Kidney (tissue), 14 donors: ENCODE results near the gene NHS. TPM values are rescaled to one million over a fixed set of nuclear protein-coding genes. Genes with fewer than 3 reads are reported as not detected.

Experiments used
- DNase-seq, 5 donors: peaks; one replicate each; pipeline ENCODE4 v3.0.0-alpha.2; 2013 to 2020
- FAIRE-seq: peaks from 2 replicates; lab custom pipeline; 2012; peaks lifted over from hg19 to GRCh38; lab: Jason Lieb, UNC
- H3K27ac ChIP-seq, 2 donors: one replicate each; pipeline ENCODE4 v1.7.0; 2013; ENCODE audit warnings: low read depth in 2 of 2, low read length in 2 of 2, inconsistent platforms in 1 of 2
- H3K27me3 ChIP-seq: one replicate; pipeline ENCODE4 v1.7.1; 2013; ENCODE audit warnings: low read length, inconsistent platforms; ENCODE audit not compliant: control insufficient read depth, insufficient read depth
- H3K36me3 ChIP-seq, 3 donors: one replicate each; pipeline versions ENCODE4 v1.7.0 to v1.7.1; 2013; ENCODE audit warnings: low read length in 3 of 3, control low read depth in 1 of 3, inconsistent platforms in 1 of 3; ENCODE audit not compliant: insufficient read depth in 3 of 3, control insufficient read depth in 2 of 3
- H3K4me1 ChIP-seq, 3 donors: one replicate each; pipeline versions ENCODE4 v1.7.0 to v1.7.1; 2013; ENCODE audit warnings: low read length in 3 of 3, inconsistent platforms in 1 of 3, low read depth in 1 of 3; ENCODE audit not compliant: control insufficient read depth in 2 of 3, insufficient read depth in 2 of 3
- H3K4me3 ChIP-seq, 3 donors: one replicate each; pipeline versions ENCODE4 v1.7.0 to v1.8.1; 2013; ENCODE audit warnings: low read length in 3 of 3, control low read depth in 1 of 3, inconsistent platforms in 1 of 3
- H3K9ac ChIP-seq, 3 donors: one replicate each; pipeline versions ENCODE4 v1.7.0 to v1.7.1; 2013; ENCODE audit warnings: low read length in 3 of 3, control low read depth in 1 of 3, inconsistent platforms in 1 of 3
- H3K9me3 ChIP-seq, 3 donors: one replicate each; pipeline versions ENCODE4 v1.7.0 to v1.7.1; 2013; ENCODE audit warnings: low read length in 3 of 3, control low read depth in 1 of 3, inconsistent platforms in 1 of 3; ENCODE audit not compliant: control insufficient read depth in 2 of 3, insufficient read depth in 1 of 3
- CTCF ChIP-seq: IDR thresholded peaks from 3 replicates; pipeline ENCODE4 v1.5.1; 2012; ENCODE audit warnings: mild to moderate bottlenecking, moderate library complexity, borderline replicate concordance; ENCODE audit not compliant: insufficient read depth; ENCODE audit errors: extremely low read depth
- intact Hi-C: fragments of 100-400 bp; cut with DNase I; formaldehyde crosslinking; loops from one replicate; pipeline ENCODE4 v1.11.1; 2022
- polyA plus RNA-seq: library from polyadenylated mRNA; stranded (reverse); fragments of 350-450 nt; fragmentation: Illumina TruSeq; extraction: RNeasy Lipid Tissue Mini Kit (QIAGEN cat#74804); gene quantifications from one replicate; pipeline ENCODE4 v1.2.3, GENCODE V29; 2014; ENCODE audit warnings: low read depth, low replicate concordance; ENCODE audit not compliant: insufficient read depth
- total RNA-seq: library from RNA; stranded (reverse); fragmentation: NEBNext Ultra II Directional; extraction: Animal tissue kit (Norgen Biotek cat#: 25700); gene quantifications from one replicate; pipeline ENCODE4 v1.2.1, GENCODE V29; 2021
- donor health status: control.
- donor health status: control.
- donor health status: control.
- donor health status: control.
- donor health status: control.
- donor health status: DM: yes; HTN: yes; CAD: no.
- donor health status: Normal renal cell carcinoma (clear cell type).

The NHS gene
- total and polyA plus RNA-seq, 2 donors from 2014 or later, result 3.1 to 28.9 TPM

- FAIRE-seq, result peak; percentile 39
- H3K4me3 ChIP-seq, result no peak overlapping the region
- intact Hi-C loops, result no loop called here
Measured at GRCh38 chrX:17748684-17749083, 373.7 kb downstream of the NHS start.

GRCh38 chrX:17750436-17750835 lies 375.4 kb downstream of the NHS start:
- Histone ChIP-seq H3K36me3 (peaks cover 0 to 19% (median 4%) of the 10 kb centered on the region in 3 donors), H3K9ac (no peak overlapping the region), H3K27me3 (peaks cover 6% of the 10 kb centered on the region), H3K4me3 (no peak overlapping the region), H3K9me3 (no peaks in the 10 kb centered on the region), H3K27ac (no peak overlapping the region), H3K4me1 (no peaks in the 10 kb centered on the region)
- no peak for DNase-seq
- TF ChIP-seq CTCF, result no peak
- intact Hi-C loops, result no loop called here
- no peak for FAIRE-seq

More at GRCh38 chrX:17748684-17749083, 373.7 kb downstream of the NHS start:
- H3K27ac ChIP-seq, result no peak overlapping the region
- H3K36me3 ChIP-seq, result peaks cover 0 to 19% (median 4%) of the 10 kb centered on the region in 3 donors
- H3K9me3 ChIP-seq, result no peaks in the 10 kb centered on the region
- no peak for DNase-seq
- peaks cover 6% of the 10 kb centered on the region for H3K27me3 ChIP-seq
- no peaks in the 10 kb centered on the region for H3K4me1 ChIP-seq
- H3K9ac ChIP-seq, result no peak overlapping the region
- TF ChIP-seq CTCF, result no peak

GRCh38 chrX:17758382-17758781 lies 383.4 kb downstream of the NHS start:
- FAIRE-seq (no peak), DNase-seq (no peak)
- Histone ChIP-seq H3K4me3 (no peak overlapping the region), H3K36me3 (no peaks in the 10 kb centered on the region), H3K9me3 (no peaks in the 10 kb centered on the region), H3K27ac (no peak overlapping the region), H3K27me3 (peaks cover 4% of the 10 kb centered on the region), H3K4me1 (no peaks in the 10 kb centered on the region), H3K9ac (no peak overlapping the region)
- intact Hi-C loops, result no loop called here
- no peak for TF ChIP-seq CTCF

GRCh38 chrX:17759990-17760389 lies 385.0 kb downstream of the NHS start:
- Histone ChIP-seq H3K9ac (no peak overlapping the region), H3K36me3 (no peaks in the 10 kb centered on the region), H3K27me3 (peaks cover 4% of the 10 kb centered on the region), H3K9me3 (no peaks in the 10 kb centered on the region), H3K4me1 (no peaks in the 10 kb centered on the region), H3K4me3 (no peak overlapping the region), H3K27ac (no peak overlapping the region)
- no peak for TF ChIP-seq CTCF
- intact Hi-C loops, result no loop called here
- FAIRE-seq (no peak), DNase-seq (no peak)
